Neural progenitor cell (in vitro differentiated cells): ENCODE data around the gene DNAJC1. TPM values are rescaled to one million over a fixed set of nuclear protein-coding genes. Genes with fewer than 3 reads are reported as not detected.

Source experiments
- DNase-seq: peaks from one replicate; pipeline ENCODE4 v3.0.0-alpha.2; 2016; ENCODE audit warnings: low spot score
- H2AFZ ChIP-seq: fragments of 200-600 bp; sonication (generic); replicated peaks from 2 replicates; pipeline ENCODE4 v1.6.1; 2016; ENCODE audit warnings: antibody characterized with exemption
- H3F3A ChIP-seq: fragments of 200-600 bp; sonication (generic); 2 replicates; pipeline ENCODE4 v1.6.1; 2016; ENCODE audit warnings: antibody characterized with exemption, low read depth
- H3K27ac ChIP-seq: fragments of 200-600 bp; sonication (generic); 2 replicates; pipeline ENCODE4 v1.5.1; 2016; ENCODE audit warnings: mild to moderate bottlenecking
- H3K27me3 ChIP-seq: fragments of 200-600 bp; sonication (generic); 2 replicates; pipeline ENCODE4 v1.6.1; 2016; ENCODE audit warnings: mild to moderate bottlenecking, moderate library complexity
- H3K36me3 ChIP-seq: fragments of 200-600 bp; sonication (generic); 2 replicates; pipeline ENCODE4 v1.5.1; 2016
- H3K4me1 ChIP-seq: fragments of 200-600 bp; sonication (generic); 2 replicates; pipeline ENCODE4 v1.6.1; 2016; ENCODE audit warnings: mixed run types
- H3K4me2 ChIP-seq: fragments of 200-600 bp; sonication (generic); 2 replicates; pipeline ENCODE4 v1.6.1; 2016
- H3K4me3 ChIP-seq: fragments of 200-600 bp; sonication (generic); 2 replicates; pipeline ENCODE4 v1.5.1; 2016
- H3K79me2 ChIP-seq: fragments of 200-600 bp; sonication (generic); 2 replicates; pipeline ENCODE4 v1.6.1; 2016; ENCODE audit warnings: low read depth
- H3K9ac ChIP-seq: fragments of 200-600 bp; sonication (generic); 2 replicates; pipeline ENCODE4 v1.6.1; 2016
- H3K9me3 ChIP-seq: fragments of 200-600 bp; sonication (generic); 2 replicates; pipeline ENCODE4 v1.5.1; 2016; ENCODE audit warnings: low read depth
- H4K20me1 ChIP-seq: fragments of 200-600 bp; sonication (generic); 2 replicates; pipeline ENCODE4 v1.6.1; 2016; ENCODE audit warnings: low read depth
- H3K27ac Mint-ChIP-seq: 3 replicates; pipeline ENCODE4 v1.8.0; 2021; ENCODE audit warnings: mixed read lengths
- H3K27me3 Mint-ChIP-seq: 2 replicates; pipeline ENCODE4 v1.8.0; 2022; ENCODE audit warnings: low read depth, mild to moderate bottlenecking, inconsistent platforms, moderate library complexity, mixed read lengths; ENCODE audit not compliant: insufficient read depth
- H3K36me3 Mint-ChIP-seq: 3 replicates; pipeline ENCODE4 v1.8.0; 2021; ENCODE audit warnings: mixed read lengths
- H3K4me1 Mint-ChIP-seq: 3 replicates; pipeline ENCODE4 v1.8.0; 2021; ENCODE audit warnings: mixed read lengths
- H3K4me3 Mint-ChIP-seq: 3 replicates; pipeline ENCODE4 v1.8.0; 2021; ENCODE audit warnings: mild to moderate bottlenecking, moderate library complexity, mixed read lengths
- H3K9me3 Mint-ChIP-seq: 3 replicates; pipeline ENCODE4 v1.8.0; 2020; ENCODE audit warnings: mixed read lengths
- EZH2 ChIP-seq: fragments of 200-600 bp; sonication (generic); IDR thresholded peaks from 2 replicates; pipeline ENCODE4 v1.6.1; 2017; ENCODE audit warnings: antibody characterized with exemption, mild to moderate bottlenecking, moderate library complexity
- EZH2phosphoT487 ChIP-seq: fragments of 200-600 bp; sonication (generic); IDR thresholded peaks from 2 replicates; pipeline ENCODE4 v1.6.1; 2017; ENCODE audit warnings: antibody characterized with exemption
- total RNA-seq: library from RNA; depleted of rRNA; stranded (reverse); fragments of >200 nt; gene quantifications from 2 replicates; pipeline ENCODE4 v1.2.3, GENCODE V29; 2015; ENCODE audit warnings: low replicate concordance
- TF ChIP-seq, protein P1 (sequence below): fragments of 200-600 bp; sonication (generic); IDR thresholded peaks from 2 replicates; pipeline ENCODE4 v1.5.1; 2017; ENCODE audit warnings: antibody characterized with exemption, mild to moderate bottlenecking

Gene DNAJC1
- total RNA-seq, 1 donor from 2014 or later, result 55.3 TPM

GRCh38 chr10:21976280-21976679, 27.2 kb downstream of the DNAJC1 start:
- peaks cover 69% of the 10 kb centered on the region for H3K79me2 ChIP-seq
- no peaks in the 10 kb centered on the region for H3K9me3 ChIP-seq
- peaks cover 51% of the 10 kb centered on the region for H3K4me1 Mint-ChIP-seq
- H3K9ac ChIP-seq, result no peak overlapping the region
- no peaks in the 10 kb centered on the region for H4K20me1 ChIP-seq
- no peaks in the 10 kb centered on the region for H3K36me3 ChIP-seq
- peaks cover 48% of the 10 kb centered on the region for H3F3A ChIP-seq
- peak overlapping the region; percentile 82 for H3K4me2 ChIP-seq
- DNase-seq, result no peak
- H3K9me3 Mint-ChIP-seq, result no peaks in the 10 kb centered on the region
- H2AFZ ChIP-seq, result no peak overlapping the region
- H3K27ac ChIP-seq, result peak overlapping the region; percentile 92
- TF ChIP-seq, protein P1, sequence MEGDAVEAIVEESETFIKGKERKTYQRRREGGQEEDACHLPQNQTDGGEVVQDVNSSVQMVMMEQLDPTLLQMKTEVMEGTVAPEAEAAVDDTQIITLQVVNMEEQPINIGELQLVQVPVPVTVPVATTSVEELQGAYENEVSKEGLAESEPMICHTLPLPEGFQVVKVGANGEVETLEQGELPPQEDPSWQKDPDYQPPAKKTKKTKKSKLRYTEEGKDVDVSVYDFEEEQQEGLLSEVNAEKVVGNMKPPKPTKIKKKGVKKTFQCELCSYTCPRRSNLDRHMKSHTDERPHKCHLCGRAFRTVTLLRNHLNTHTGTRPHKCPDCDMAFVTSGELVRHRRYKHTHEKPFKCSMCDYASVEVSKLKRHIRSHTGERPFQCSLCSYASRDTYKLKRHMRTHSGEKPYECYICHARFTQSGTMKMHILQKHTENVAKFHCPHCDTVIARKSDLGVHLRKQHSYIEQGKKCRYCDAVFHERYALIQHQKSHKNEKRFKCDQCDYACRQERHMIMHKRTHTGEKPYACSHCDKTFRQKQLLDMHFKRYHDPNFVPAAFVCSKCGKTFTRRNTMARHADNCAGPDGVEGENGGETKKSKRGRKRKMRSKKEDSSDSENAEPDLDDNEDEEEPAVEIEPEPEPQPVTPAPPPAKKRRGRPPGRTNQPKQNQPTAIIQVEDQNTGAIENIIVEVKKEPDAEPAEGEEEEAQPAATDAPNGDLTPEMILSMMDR, result no peak
- TF ChIP-seq EZH2, result no peak
- no peak for TF ChIP-seq EZH2phosphoT487
- no peaks in the 10 kb centered on the region for H3K27me3 ChIP-seq
- no peaks in the 10 kb centered on the region for H3K36me3 Mint-ChIP-seq
- H3K4me3 ChIP-seq, result peak overlapping the region; percentile 40
- H3K4me3 Mint-ChIP-seq, result peak overlapping the region; percentile 79
- peak overlapping the region; percentile 97 for H3K27ac Mint-ChIP-seq
- H3K27me3 Mint-ChIP-seq, result no peaks in the 10 kb centered on the region
- peaks cover 55% of the 10 kb centered on the region for H3K4me1 ChIP-seq

- Histone ChIP-seq H3K9me3 (no peaks in the 10 kb centered on the region), H3F3A (peaks cover 48% of the 10 kb centered on the region), H3K79me2 (peaks cover 64% of the 10 kb centered on the region), H3K36me3 (no peaks in the 10 kb centered on the region), H3K9ac (no peak overlapping the region), H3K4me3 (peak overlapping the region; percentile 40), H3K27ac (peak overlapping the region; percentile 15), H3K4me1 (peaks cover 55% of the 10 kb centered on the region), H3K4me2 (peak overlapping the region; percentile 82), H4K20me1 (no peaks in the 10 kb centered on the region), H3K27me3 (no peaks in the 10 kb centered on the region), H2AFZ (no peak overlapping the region)
- Mint-ChIP-seq H3K36me3 (no peaks in the 10 kb centered on the region), H3K4me1 (peaks cover 51% of the 10 kb centered on the region), H3K9me3 (no peaks in the 10 kb centered on the region), H3K4me3 (peak overlapping the region; percentile 59), H3K27ac (peak overlapping the region; percentile 37), H3K27me3 (no peaks in the 10 kb centered on the region)
- TF ChIP-seq EZH2phosphoT487 (no peak), EZH2 (no peak)
- TF ChIP-seq, protein P1, result no peak
- peak; percentile 78 for DNase-seq
Measured at GRCh38 chr10:21975378-21975990, 28.0 kb downstream of the DNAJC1 start.

DNA sequence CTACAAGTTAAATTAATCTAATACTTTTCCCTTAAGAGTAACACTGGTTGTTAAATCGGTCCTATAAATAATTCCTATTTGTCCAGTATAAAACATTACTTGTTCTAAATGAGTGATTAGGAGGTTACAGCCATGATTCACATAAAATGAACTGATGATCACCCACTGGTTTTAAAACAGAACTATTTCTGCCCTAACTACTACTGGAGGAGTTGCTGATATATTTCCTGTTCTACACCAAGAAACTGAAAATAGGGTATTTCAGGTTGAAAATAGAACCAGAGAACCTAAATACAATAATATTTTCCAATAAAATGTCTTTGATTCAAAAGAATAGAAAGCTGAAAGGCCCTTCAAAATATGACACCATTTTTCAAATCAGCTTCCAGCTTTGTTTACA, 30.9 kb downstream of the DNAJC1 start:
- H3K79me2 ChIP-seq, result peaks cover 38% of the 10 kb centered on the region
- Mint-ChIP-seq H3K27ac (no peak overlapping the region), H3K27me3 (peaks cover 2% of the 10 kb centered on the region), H3K4me3 (no peak overlapping the region), H3K4me1 (peaks cover 27% of the 10 kb centered on the region), H3K36me3 (no peaks in the 10 kb centered on the region), H3K9me3 (no peaks in the 10 kb centered on the region)
- TF ChIP-seq, protein P1, result no peak
- no peak for TF ChIP-seq EZH2phosphoT487
- TF ChIP-seq EZH2, result no peak
- no peaks in the 10 kb centered on the region for H4K20me1 ChIP-seq
- no peaks in the 10 kb centered on the region for H3K27me3 ChIP-seq
- H2AFZ ChIP-seq, result no peak overlapping the region
- no peak overlapping the region for H3K27ac ChIP-seq
- H3K4me3 ChIP-seq, result no peak overlapping the region
- DNase-seq, result no peak
- H3F3A ChIP-seq, result peaks cover 33% of the 10 kb centered on the region
- H3K9ac ChIP-seq, result no peak overlapping the region
- H3K4me2 ChIP-seq, result no peak overlapping the region
- no peaks in the 10 kb centered on the region for H3K36me3 ChIP-seq
- no peaks in the 10 kb centered on the region for H3K9me3 ChIP-seq
- H3K4me1 ChIP-seq, result peaks cover 33% of the 10 kb centered on the region
